ENCODE data around the gene EPHX1.

EPHX1 gene

GRCh38 chr1:225822655-225823403 is 12.9 kb downstream of the EPHX1 start:
- TF ChIP-seq RAD21 (IDR thresholded peaks at IDR 0.05; ENCODE audit: low read depth) (no peak), CREB1 (IDR thresholded peaks at IDR 0.05; ENCODE audit: low read depth) (no peak), USF1 (IDR thresholded peaks at IDR 0.05) (no peak), ZBTB7A (IDR thresholded peaks at IDR 0.05; ENCODE audit: low read depth) (no peak), TCF12 (IDR thresholded peaks at IDR 0.05; ENCODE audit: low read depth) (no peak), EGR1 (IDR thresholded peaks at IDR 0.05) (no peak), EP300 (IDR thresholded peaks at IDR 0.05; ENCODE audit: borderline replicate concordance) (no peak), FOXM1 (IDR thresholded peaks at IDR 0.05; ENCODE audit: borderline replicate concordance, low read depth) (no peak), CEBPB (IDR thresholded peaks at IDR 0.05) (no peak), MAX (IDR thresholded peaks at IDR 0.05) (no peak), TEAD4 (IDR thresholded peaks at IDR 0.05) (no peak), TAF1 (IDR thresholded peaks at IDR 0.05; ENCODE audit: low read depth) (no peak), NFIC (IDR thresholded peaks at IDR 0.05) (no peak), YY1 (IDR thresholded peaks at IDR 0.05; ENCODE audit: low read depth) (no peak)
- TF ChIP-seq, protein P1, sequence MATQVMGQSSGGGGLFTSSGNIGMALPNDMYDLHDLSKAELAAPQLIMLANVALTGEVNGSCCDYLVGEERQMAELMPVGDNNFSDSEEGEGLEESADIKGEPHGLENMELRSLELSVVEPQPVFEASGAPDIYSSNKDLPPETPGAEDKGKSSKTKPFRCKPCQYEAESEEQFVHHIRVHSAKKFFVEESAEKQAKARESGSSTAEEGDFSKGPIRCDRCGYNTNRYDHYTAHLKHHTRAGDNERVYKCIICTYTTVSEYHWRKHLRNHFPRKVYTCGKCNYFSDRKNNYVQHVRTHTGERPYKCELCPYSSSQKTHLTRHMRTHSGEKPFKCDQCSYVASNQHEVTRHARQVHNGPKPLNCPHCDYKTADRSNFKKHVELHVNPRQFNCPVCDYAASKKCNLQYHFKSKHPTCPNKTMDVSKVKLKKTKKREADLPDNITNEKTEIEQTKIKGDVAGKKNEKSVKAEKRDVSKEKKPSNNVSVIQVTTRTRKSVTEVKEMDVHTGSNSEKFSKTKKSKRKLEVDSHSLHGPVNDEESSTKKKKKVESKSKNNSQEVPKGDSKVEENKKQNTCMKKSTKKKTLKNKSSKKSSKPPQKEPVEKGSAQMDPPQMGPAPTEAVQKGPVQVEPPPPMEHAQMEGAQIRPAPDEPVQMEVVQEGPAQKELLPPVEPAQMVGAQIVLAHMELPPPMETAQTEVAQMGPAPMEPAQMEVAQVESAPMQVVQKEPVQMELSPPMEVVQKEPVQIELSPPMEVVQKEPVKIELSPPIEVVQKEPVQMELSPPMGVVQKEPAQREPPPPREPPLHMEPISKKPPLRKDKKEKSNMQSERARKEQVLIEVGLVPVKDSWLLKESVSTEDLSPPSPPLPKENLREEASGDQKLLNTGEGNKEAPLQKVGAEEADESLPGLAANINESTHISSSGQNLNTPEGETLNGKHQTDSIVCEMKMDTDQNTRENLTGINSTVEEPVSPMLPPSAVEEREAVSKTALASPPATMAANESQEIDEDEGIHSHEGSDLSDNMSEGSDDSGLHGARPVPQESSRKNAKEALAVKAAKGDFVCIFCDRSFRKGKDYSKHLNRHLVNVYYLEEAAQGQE (IDR thresholded peaks at IDR 0.05; ENCODE audit: low read depth): no peak

GRCh38 chr1:225823811-225824261 is 13.9 kb downstream of the EPHX1 start:
- TF ChIP-seq NFIC (IDR thresholded peaks at IDR 0.05) (no peak), MAX (IDR thresholded peaks at IDR 0.05) (no peak), ZBTB7A (IDR thresholded peaks at IDR 0.05; ENCODE audit: low read depth) (no peak), CEBPB (IDR thresholded peaks at IDR 0.05) (no peak), EP300 (IDR thresholded peaks at IDR 0.05; ENCODE audit: borderline replicate concordance) (no peak), YY1 (IDR thresholded peaks at IDR 0.05; ENCODE audit: low read depth) (no peak), TCF12 (IDR thresholded peaks at IDR 0.05; ENCODE audit: low read depth) (no peak), TAF1 (IDR thresholded peaks at IDR 0.05; ENCODE audit: low read depth) (no peak), EGR1 (IDR thresholded peaks at IDR 0.05) (no peak), USF1 (IDR thresholded peaks at IDR 0.05) (no peak), RAD21 (IDR thresholded peaks at IDR 0.05; ENCODE audit: low read depth) (no peak), CREB1 (IDR thresholded peaks at IDR 0.05; ENCODE audit: low read depth) (no peak), FOXM1 (IDR thresholded peaks at IDR 0.05; ENCODE audit: borderline replicate concordance, low read depth) (no peak), TEAD4 (IDR thresholded peaks at IDR 0.05) (no peak)
- TF ChIP-seq, protein P1 (IDR thresholded peaks at IDR 0.05; ENCODE audit: low read depth): no peak

DNA sequence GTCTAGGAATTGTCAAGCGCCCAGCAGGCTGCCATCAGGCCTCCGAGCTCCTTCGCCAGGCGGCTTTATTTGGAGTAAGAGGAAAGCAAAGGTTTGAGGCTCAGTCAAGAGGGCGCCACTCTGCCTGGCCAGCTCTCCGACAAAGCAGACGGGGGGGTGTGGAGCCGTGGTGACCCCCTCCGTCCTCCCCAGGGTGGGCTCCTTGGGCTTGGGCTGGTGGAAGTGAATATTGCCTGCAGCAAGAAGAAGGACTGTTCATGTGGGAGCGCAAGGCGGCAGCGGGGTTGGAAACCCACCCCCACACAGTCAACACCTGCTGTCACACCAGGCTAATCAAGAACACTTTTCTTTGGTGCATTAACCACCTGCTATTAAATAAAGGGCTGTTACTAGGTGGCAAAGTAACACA is 14.6 kb downstream of the EPHX1 start:
- TF ChIP-seq CEBPB (IDR thresholded peaks at IDR 0.05): no peak
- no peak for TF ChIP-seq RAD21 (IDR thresholded peaks at IDR 0.05; ENCODE audit: low read depth)
- no peak for TF ChIP-seq EGR1 (IDR thresholded peaks at IDR 0.05)
- TF ChIP-seq, protein P1 (IDR thresholded peaks at IDR 0.05; ENCODE audit: low read depth): no peak
- no peak for TF ChIP-seq USF1 (IDR thresholded peaks at IDR 0.05)
- no peak for TF ChIP-seq TEAD4 (IDR thresholded peaks at IDR 0.05)
- no peak for TF ChIP-seq NFIC (IDR thresholded peaks at IDR 0.05)
- TF ChIP-seq FOXM1 (IDR thresholded peaks at IDR 0.05; ENCODE audit: borderline replicate concordance, low read depth): no peak
- no peak for TF ChIP-seq MAX (IDR thresholded peaks at IDR 0.05)
- no peak for TF ChIP-seq ZBTB7A (IDR thresholded peaks at IDR 0.05; ENCODE audit: low read depth)
- no peak for TF ChIP-seq YY1 (IDR thresholded peaks at IDR 0.05; ENCODE audit: low read depth)
- no peak for TF ChIP-seq EP300 (IDR thresholded peaks at IDR 0.05; ENCODE audit: borderline replicate concordance)
- TF ChIP-seq TAF1 (IDR thresholded peaks at IDR 0.05; ENCODE audit: low read depth): no peak
- TF ChIP-seq CREB1 (IDR thresholded peaks at IDR 0.05; ENCODE audit: low read depth): no peak
- no peak for TF ChIP-seq TCF12 (IDR thresholded peaks at IDR 0.05; ENCODE audit: low read depth)
